Stimulated activated CD8-positive, alpha-beta memory T cell treated with anti-CD3 and anti-CD28 coated beads, Interleukin-4, amount 100 ng/mL, for 48 hours (primary cell): ENCODE measurements around the gene CD81.
"Not testable (repeated sequence)": the region's sequence is repeated elsewhere in the genome, so short reads cannot be mapped to it uniquely, and the experiment has no call there.

ENCODE experiments used
- DNase-seq: peaks from one replicate; pipeline ENCODE4 v3.0.0-alpha.2; 2020

CD81 gene

GRCh38 chr11:2357651-2358050 is 19.5 kb upstream of the CD81 start:
- DNase-seq, result not testable (repeated sequence)

GRCh38 chr11:2358754-2359442 is 18.2 kb upstream of the CD81 start:
- no peak for DNase-seq

- no peak for DNase-seq
Measured at GRCh38 chr11:2359557-2359956, 17.6 kb upstream of the CD81 start.

- no peak for DNase-seq
Measured at GRCh38 chr11:2360081-2360642, 16.9 kb upstream of the CD81 start.

GRCh38 chr11:2361565-2361964 is 15.5 kb upstream of the CD81 start:
- no peak for DNase-seq

- no peak for DNase-seq
Measured at GRCh38 chr11:2362414-2362813, 14.7 kb upstream of the CD81 start.

- no peak for DNase-seq
Measured at GRCh38 chr11:2363130-2363529, 14.0 kb upstream of the CD81 start.

- DNase-seq, result no peak
Measured at GRCh38 chr11:2363577-2364370, 13.3 kb upstream of the CD81 start.

- not testable (repeated sequence) for DNase-seq
Measured at GRCh38 chr11:2364386-2364785, 12.7 kb upstream of the CD81 start.

- no peak for DNase-seq
Measured at GRCh38 chr11:2365571-2366210, 11.4 kb upstream of the CD81 start.

- no peak for DNase-seq
Measured at GRCh38 chr11:2366276-2366675, 10.8 kb upstream of the CD81 start.

GRCh38 chr11:2366733-2367132 is 10.4 kb upstream of the CD81 start:
- DNase-seq, result no peak

- DNase-seq, result no peak
Measured at GRCh38 chr11:2367266-2368160, 9.6 kb upstream of the CD81 start.

- no peak for DNase-seq
Measured at GRCh38 chr11:2368178-2368850, 8.8 kb upstream of the CD81 start.

GRCh38 chr11:2368851-2369180 is 8.3 kb upstream of the CD81 start:
- DNase-seq, result no peak

GRCh38 chr11:2369320-2369719 is 7.8 kb upstream of the CD81 start:
- DNase-seq, result no peak

GRCh38 chr11:2369896-2370295 is 7.2 kb upstream of the CD81 start:
- DNase-seq, result no peak

- DNase-seq, result no peak
Measured at GRCh38 chr11:2374456-2375201, 2.5 kb upstream of the CD81 start.

GRCh38 chr11:2375341-2375853 is 1.7 kb upstream of the CD81 start:
- no peak for DNase-seq

- no peak for DNase-seq
Measured at GRCh38 chr11:2375964-2376551, 1.1 kb upstream of the CD81 start.
